Chondrocyte (in vitro differentiated cells): Measurements from ENCODE around the gene TDRD12. TPM values are rescaled to one million over a fixed set of nuclear protein-coding genes. Genes with fewer than 3 reads are reported as not detected.

Experiments
- DNase-seq: peaks from one replicate; pipeline ENCODE4 v3.0.0; 2021; ENCODE audit warnings: mixed read lengths, low spot score
- H3K27ac Mint-ChIP-seq: one replicate; pipeline ENCODE4 v1.8.0; 2021; ENCODE audit warnings: mild to moderate bottlenecking, moderate library complexity, mixed read lengths; ENCODE audit not compliant: unreplicated experiment
- H3K27me3 Mint-ChIP-seq: 2 replicates; pipeline ENCODE4 v1.8.0; 2021; ENCODE audit warnings: low read depth, mixed read lengths
- H3K36me3 Mint-ChIP-seq: 2 replicates; pipeline ENCODE4 v1.8.0; 2021; ENCODE audit warnings: low read depth, mixed read lengths
- H3K4me1 Mint-ChIP-seq: 2 replicates; pipeline ENCODE4 v1.8.0; 2021; ENCODE audit warnings: low read depth, mild to moderate bottlenecking, mixed read lengths
- H3K4me3 Mint-ChIP-seq: one replicate; pipeline ENCODE4 v1.8.0; 2021; ENCODE audit warnings: mild to moderate bottlenecking, moderate library complexity, mixed read lengths; ENCODE audit not compliant: unreplicated experiment
- H3K9me3 Mint-ChIP-seq: 2 replicates; pipeline ENCODE4 v1.8.0; 2021; ENCODE audit warnings: low read depth, mixed read lengths
- total RNA-seq: library from RNA; stranded (reverse); gene quantifications from 3 replicates; pipeline ENCODE4 v1.2.1, GENCODE V29; 2021
- TF ChIP-seq, protein P1 (sequence below): fragments of 200-600 bp; sonication (generic); IDR thresholded peaks from 2 replicates; pipeline ENCODE4 v1.5.0; 2021; ENCODE audit warnings: antibody characterized with exemption, mild to moderate bottlenecking, moderate library complexity

The TDRD12 gene
- total RNA-seq, 1 donor from 2014 or later: 0.22 TPM

DNA sequence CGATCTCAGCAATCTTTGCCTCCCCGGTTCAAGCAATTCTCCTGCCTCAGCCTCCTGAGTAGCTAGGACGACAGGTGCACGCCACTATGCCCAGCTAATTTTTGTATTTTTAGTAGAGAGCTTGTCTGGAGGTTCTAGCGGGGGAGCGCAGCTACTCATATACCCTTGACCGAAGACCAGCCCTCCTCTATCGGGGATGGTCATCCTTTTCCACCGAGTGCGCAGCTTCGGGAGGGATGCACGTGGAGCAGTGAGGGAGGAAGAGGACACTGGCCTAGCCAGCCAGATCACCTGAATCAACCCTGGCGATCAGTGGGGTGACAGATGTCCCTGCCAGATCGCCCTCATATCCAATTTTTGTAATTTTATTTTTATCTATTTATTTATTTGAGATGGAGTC lies 143.2 kb downstream of the TDRD12 start:
- H3K9me3 Mint-ChIP-seq: no peaks in the 10 kb centered on the region
- H3K36me3 Mint-ChIP-seq: no peaks in the 10 kb centered on the region
- no peaks in the 10 kb centered on the region for H3K4me1 Mint-ChIP-seq
- DNase-seq: peak; percentile 54
- H3K27me3 Mint-ChIP-seq: no peaks in the 10 kb centered on the region
- no peak overlapping the region for H3K27ac Mint-ChIP-seq
- no peak overlapping the region for H3K4me3 Mint-ChIP-seq
- TF ChIP-seq, protein P1, sequence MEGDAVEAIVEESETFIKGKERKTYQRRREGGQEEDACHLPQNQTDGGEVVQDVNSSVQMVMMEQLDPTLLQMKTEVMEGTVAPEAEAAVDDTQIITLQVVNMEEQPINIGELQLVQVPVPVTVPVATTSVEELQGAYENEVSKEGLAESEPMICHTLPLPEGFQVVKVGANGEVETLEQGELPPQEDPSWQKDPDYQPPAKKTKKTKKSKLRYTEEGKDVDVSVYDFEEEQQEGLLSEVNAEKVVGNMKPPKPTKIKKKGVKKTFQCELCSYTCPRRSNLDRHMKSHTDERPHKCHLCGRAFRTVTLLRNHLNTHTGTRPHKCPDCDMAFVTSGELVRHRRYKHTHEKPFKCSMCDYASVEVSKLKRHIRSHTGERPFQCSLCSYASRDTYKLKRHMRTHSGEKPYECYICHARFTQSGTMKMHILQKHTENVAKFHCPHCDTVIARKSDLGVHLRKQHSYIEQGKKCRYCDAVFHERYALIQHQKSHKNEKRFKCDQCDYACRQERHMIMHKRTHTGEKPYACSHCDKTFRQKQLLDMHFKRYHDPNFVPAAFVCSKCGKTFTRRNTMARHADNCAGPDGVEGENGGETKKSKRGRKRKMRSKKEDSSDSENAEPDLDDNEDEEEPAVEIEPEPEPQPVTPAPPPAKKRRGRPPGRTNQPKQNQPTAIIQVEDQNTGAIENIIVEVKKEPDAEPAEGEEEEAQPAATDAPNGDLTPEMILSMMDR: no peak

DNA sequence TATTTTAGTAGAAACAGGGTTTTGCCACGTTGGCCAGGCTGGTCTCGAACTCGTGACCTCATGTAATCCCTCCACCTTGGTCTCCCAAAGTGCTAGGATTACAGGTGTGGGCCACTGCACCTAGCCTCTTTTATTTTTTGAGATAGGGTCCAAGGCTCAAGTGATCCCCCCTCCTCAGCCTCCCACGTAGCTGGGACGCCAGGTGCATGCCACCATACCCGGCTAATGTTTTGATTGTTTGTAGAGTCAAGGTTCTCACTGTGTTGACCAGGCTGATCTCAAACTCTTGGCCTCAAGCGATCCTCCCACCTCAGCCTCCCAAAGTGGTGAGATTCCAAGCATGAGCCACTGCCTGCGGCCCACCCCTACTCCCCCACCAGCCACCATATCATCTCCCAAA lies 143.7 kb downstream of the TDRD12 start:
- no peaks in the 10 kb centered on the region for H3K36me3 Mint-ChIP-seq
- H3K9me3 Mint-ChIP-seq: no peaks in the 10 kb centered on the region

DNA sequence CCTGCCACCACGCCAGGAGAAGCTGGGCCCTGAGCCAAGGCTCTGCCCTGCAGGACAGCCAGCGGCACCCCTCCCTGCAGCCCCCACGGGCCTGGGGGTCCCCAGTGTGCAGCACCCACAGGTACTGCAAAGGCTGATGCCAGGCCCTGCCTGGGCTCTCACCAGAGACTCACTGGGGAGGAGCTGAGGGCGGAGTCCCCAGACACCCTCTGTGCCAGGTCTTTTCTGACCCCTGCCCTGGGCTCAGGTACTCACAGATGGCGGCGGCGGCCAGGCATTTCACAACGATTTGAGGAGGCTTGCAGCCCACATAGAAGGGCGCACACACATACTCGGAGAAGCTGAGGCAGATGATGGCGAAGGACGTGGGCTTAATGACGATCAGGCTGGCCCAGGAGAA lies 144.3 kb downstream of the TDRD12 start:
- Mint-ChIP-seq H3K27me3 (no peaks in the 10 kb centered on the region), H3K4me1 (no peaks in the 10 kb centered on the region), H3K9me3 (no peaks in the 10 kb centered on the region), H3K27ac (no peak overlapping the region), H3K36me3 (no peaks in the 10 kb centered on the region), H3K4me3 (no peak overlapping the region)
- DNase-seq: no peak
- TF ChIP-seq, protein P1: no peak

More for the DNA sequence above, 143.7 kb downstream of the TDRD12 start:
- no peak for DNase-seq
- Mint-ChIP-seq H3K27ac (no peak overlapping the region), H3K27me3 (no peaks in the 10 kb centered on the region), H3K4me3 (no peak overlapping the region), H3K4me1 (no peaks in the 10 kb centered on the region)
- TF ChIP-seq, protein P1: no peak

DNA sequence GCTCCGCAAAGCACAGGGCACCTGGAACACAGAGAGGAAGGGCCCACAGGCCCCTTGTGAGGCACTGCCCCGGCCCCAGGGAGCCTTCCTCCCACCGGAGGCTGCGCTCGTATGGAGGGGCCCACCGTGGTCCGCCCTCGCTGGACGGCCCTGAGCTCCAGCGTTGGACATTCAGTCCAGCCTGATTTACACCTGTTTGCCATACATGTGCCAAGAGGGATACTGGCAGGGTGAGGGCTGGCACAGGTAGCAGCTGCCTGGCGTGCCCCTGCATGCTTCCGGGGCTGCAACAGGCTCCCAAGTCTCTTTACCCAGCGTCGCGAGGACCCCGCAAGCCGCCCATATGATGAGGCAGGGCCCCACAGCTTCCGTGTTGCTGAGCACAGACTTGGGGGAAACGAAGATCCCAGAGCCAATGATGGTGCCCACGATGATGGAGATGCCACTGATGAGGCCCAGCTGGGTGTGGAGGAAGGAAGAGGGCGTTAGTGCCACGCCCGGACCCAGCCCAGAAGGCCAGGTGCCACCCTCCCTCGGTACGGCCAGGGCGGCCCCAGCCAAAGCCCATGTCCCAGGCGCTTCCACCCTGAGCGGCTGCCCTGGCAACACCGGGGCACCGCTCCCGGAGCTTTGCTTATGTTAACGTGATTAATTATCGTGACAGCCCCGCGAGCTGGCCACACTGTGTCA lies 144.9 kb downstream of the TDRD12 start:
- DNase-seq: no peak
- H3K27me3 Mint-ChIP-seq: no peaks in the 10 kb centered on the region
- H3K36me3 Mint-ChIP-seq: no peaks in the 10 kb centered on the region
- no peak overlapping the region for H3K4me3 Mint-ChIP-seq
- H3K27ac Mint-ChIP-seq: no peak overlapping the region
- H3K4me1 Mint-ChIP-seq: no peaks in the 10 kb centered on the region
- H3K9me3 Mint-ChIP-seq: no peaks in the 10 kb centered on the region
- TF ChIP-seq, protein P1: no peak

DNA sequence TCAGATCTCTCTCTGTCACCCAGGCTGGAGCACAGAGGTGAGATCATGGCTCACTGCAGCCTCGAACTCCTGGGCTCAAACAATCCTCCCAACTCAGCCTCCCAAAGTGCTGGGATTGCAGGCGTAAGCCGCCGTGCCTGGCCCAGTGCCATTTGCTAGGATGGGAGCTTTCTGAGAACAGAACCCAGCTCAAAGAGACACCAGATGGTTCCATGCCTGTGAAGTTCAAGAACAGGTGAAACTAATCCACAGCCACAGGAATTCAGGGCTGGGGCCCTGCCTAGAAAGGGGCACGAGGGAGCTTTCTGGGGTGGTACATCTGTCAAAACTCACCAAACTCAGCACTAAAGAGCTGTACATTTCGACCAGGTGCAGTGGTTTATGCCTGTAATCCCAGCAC lies 145.8 kb downstream of the TDRD12 start:
- peak; percentile 72 for DNase-seq
- H3K36me3 Mint-ChIP-seq: no peaks in the 10 kb centered on the region
- no peak overlapping the region for H3K4me3 Mint-ChIP-seq
- TF ChIP-seq, protein P1: no peak
- H3K9me3 Mint-ChIP-seq: no peaks in the 10 kb centered on the region
- no peaks in the 10 kb centered on the region for H3K27me3 Mint-ChIP-seq
- no peaks in the 10 kb centered on the region for H3K4me1 Mint-ChIP-seq
- H3K27ac Mint-ChIP-seq: no peak overlapping the region
